ENCODE results near the gene PLD3. TPM values are rescaled to one million over a fixed set of nuclear protein-coding genes. Genes with fewer than 3 reads are reported as not detected.

The PLD3 gene
- total and polyA plus RNA-seq, 3 experiments from 2014 or later, result 48.2 to 73.6 (median 53.0) TPM

DNA sequence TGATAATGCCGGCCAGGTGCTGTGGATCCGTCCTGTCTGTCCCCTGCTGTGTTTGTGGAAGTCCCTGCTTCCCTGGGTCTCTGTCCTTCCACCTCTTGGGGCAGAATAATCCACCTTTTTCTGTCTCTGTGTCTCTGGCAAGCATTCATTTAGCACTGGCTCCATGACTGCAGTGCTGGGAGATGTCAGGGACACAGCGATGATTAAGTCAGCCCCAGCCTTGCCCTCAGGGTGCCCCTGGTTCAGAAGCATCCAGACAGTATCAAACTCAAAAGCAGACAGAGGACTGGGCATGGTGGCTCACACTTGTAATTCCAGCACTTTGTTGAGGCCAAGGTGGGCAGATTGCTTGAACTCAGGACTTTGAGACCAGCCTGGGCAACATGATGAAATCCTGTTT is 40.0 kb downstream of the PLD3 start:
- DNase-seq, result no peak
- no peaks in the 10 kb centered on the region for H3K4me1 Mint-ChIP-seq
- H3K9me3 ChIP-seq (ENCODE audit: low read length), result no peaks in the 10 kb centered on the region
- H3K27me3 ChIP-seq (ENCODE audit: insufficient read depth, low read length, poor library complexity, severe bottlenecking), result no peaks in the 10 kb centered on the region
- no peak overlapping the region for H3K4me3 Mint-ChIP-seq
- POLR2A ChIA-PET, result no interaction called here
- peaks cover 0 to 7% of the 10 kb centered on the region in 2 donors for H3K27me3 Mint-ChIP-seq
- no peaks in the 10 kb centered on the region for H3K9me3 Mint-ChIP-seq
- H3K36me3 ChIP-seq (ENCODE audit: insufficient read depth, low read length), result no peaks in the 10 kb centered on the region
- no peaks in the 10 kb centered on the region for H3K36me3 Mint-ChIP-seq
- H3K4me3 ChIP-seq (ENCODE audit: low read length), result no peak overlapping the region
- H3K27ac Mint-ChIP-seq, result no peak overlapping the region
- no peaks in the 10 kb centered on the region for H3K4me1 ChIP-seq (ENCODE audit: insufficient read depth, low read length)
- H3K27ac ChIP-seq (ENCODE audit: low read depth, low read length), result no peak overlapping the region
- CTCF ChIA-PET, result no interaction called here

DNA sequence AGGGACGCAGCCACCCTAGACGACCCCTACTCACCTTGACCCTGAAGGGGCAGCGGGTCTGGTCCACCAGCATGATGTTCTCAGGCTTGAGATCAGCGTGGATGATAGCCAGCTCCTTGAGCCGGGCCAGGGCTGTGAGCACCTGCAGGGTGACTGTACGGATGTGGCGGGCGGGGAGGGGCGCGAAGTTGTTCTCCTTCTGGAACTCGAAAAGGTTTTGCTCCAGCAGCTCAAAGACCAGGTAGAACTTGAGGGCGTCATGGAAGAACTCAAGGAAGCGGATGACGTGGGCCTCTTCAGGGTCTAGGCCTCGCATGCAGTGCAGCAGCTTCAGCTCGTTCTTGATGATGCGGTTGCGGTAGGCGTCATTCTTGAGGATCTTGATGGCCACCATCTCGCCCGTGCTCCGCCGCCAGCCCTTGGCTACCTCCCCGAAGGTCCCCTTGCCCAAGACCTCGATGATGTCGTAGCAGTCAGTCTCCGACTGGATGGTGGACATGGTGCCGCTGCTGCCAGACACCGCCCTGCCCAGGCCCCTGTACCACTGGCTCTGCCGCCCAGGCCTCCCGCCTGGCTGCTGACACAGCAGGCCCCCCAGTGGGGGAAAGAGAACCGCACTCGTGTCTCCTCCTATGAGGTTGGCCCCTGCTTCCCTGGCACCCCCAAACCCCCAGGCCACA is 41.0 kb downstream of the PLD3 start:
- Mint-ChIP-seq H3K36me3 (no peaks in the 10 kb centered on the region), H3K27ac (no peak overlapping the region), H3K4me1 (no peaks in the 10 kb centered on the region), H3K9me3 (no peaks in the 10 kb centered on the region), H3K4me3 (no peak overlapping the region), H3K27me3 (peaks cover 0 to 6% of the 10 kb centered on the region in 2 donors)
- no peak for DNase-seq
- Histone ChIP-seq H3K4me1 (ENCODE audit: insufficient read depth, low read length) (no peaks in the 10 kb centered on the region), H3K27me3 (ENCODE audit: insufficient read depth, low read length, poor library complexity, severe bottlenecking) (no peaks in the 10 kb centered on the region), H3K4me3 (ENCODE audit: low read length) (no peak overlapping the region), H3K36me3 (ENCODE audit: insufficient read depth, low read length) (no peaks in the 10 kb centered on the region), H3K9me3 (ENCODE audit: low read length) (no peaks in the 10 kb centered on the region), H3K27ac (ENCODE audit: low read depth, low read length) (no peak overlapping the region)
- POLR2A ChIA-PET, result no interaction called here
- CTCF ChIA-PET, result interaction anchor here (0.8 kb wide), 1 partner anchor 84 kb away, joined by 3 read pairs; no protein-coding TSS in a partner anchor

DNA sequence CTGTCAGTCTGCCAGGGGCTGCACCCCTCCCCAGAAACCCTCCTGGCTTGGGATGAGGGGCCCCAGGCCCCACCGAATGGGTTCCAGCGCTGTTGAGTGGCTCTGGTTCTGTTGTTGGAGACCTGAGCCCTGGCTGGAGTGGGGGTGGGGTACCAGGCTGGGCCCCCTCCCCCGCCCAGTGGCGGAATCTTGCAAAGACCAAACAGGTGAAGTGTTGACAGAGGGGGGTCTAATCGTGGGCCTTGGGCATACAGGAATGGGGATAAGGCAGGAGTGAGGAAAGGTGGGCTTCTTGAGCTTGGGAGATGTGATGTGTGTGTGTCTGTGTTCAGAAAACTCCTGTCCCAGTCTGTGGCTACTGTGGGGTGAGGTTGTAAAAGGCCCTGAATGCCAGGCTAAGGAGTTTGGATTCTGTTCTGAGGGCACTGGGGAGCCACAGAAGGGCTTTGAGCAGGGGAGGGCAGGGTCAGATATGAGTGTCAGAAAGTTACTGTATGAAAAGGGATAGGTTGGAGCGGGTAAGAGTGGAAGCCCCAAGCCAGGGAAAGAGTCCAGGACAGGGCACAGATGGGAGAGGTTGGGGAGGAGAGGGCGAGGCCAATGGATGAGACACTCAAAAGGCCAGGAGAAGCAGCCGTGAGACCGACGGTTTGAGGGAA is 41.7 kb downstream of the PLD3 start, which contains the start of gene HIPK4:
TSS of gene HIPK4 (minus strand) at position 98 of the 659 bp plus-strand sequence. CDS start 279 bp downstream, outside the sequence.
- Mint-ChIP-seq H3K4me3 (no peak within 1 kb of the TSS), H3K9me3 (no peaks in the 10 kb centered on the region), H3K27me3 (peaks cover 0 to 4% of the 10 kb centered on the region in 2 donors), H3K36me3 (no peaks in the 10 kb centered on the region), H3K4me1 (no peaks in the 10 kb centered on the region), H3K27ac (peak within 1 kb of the TSS in 1 of 8 donors; percentile 81)
- Histone ChIP-seq H3K4me3 (ENCODE audit: low read length) (no peak within 1 kb of the TSS), H3K9me3 (ENCODE audit: low read length) (no peaks in the 10 kb centered on the region), H3K27me3 (ENCODE audit: insufficient read depth, low read length, poor library complexity, severe bottlenecking) (no peaks in the 10 kb centered on the region), H3K27ac (ENCODE audit: low read depth, low read length) (no peak within 1 kb of the TSS), H3K4me1 (ENCODE audit: insufficient read depth, low read length) (no peaks in the 10 kb centered on the region), H3K36me3 (ENCODE audit: insufficient read depth, low read length) (no peaks in the 10 kb centered on the region)
- ChIA-PET POLR2A (no interaction called here), CTCF (no interaction called here)
- DNase-seq, result no peak

DNA sequence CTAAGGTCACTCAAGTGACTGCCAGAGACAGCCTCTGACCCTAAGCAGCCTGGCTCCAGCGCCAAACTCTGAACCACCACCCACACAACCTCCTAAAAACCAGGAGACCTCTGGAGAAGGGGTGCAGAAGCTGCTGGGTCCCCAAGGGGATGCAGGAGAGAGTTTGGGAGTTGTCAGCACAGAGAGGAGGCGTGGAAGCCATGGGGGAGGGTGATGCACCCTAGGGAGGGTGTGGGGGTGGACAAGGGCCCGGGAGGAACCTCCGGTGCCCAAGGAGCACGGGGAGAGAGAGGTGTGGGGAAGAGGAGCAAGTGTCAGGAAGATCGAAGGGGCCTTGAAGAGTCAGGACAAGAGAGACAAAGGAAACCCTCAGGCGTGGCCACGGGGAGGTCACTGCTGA is 43.6 kb downstream of the PLD3 start:
- no peaks in the 10 kb centered on the region for H3K4me1 Mint-ChIP-seq
- H3K27me3 Mint-ChIP-seq, result peaks cover 0 to 3% of the 10 kb centered on the region in 2 donors
- H3K9me3 Mint-ChIP-seq, result no peaks in the 10 kb centered on the region
- H3K4me3 ChIP-seq (ENCODE audit: low read length), result no peak overlapping the region
- no peak for DNase-seq
- no peak overlapping the region for H3K4me3 Mint-ChIP-seq
- no peak overlapping the region for H3K27ac ChIP-seq (ENCODE audit: low read depth, low read length)
- no peaks in the 10 kb centered on the region for H3K36me3 ChIP-seq (ENCODE audit: insufficient read depth, low read length)
- H3K9me3 ChIP-seq (ENCODE audit: low read length), result no peaks in the 10 kb centered on the region
- peak overlapping the region in 2 of 8 donors; percentile 30 to 73 for H3K27ac Mint-ChIP-seq
- no peaks in the 10 kb centered on the region for H3K4me1 ChIP-seq (ENCODE audit: insufficient read depth, low read length)
- ChIA-PET POLR2A (no interaction called here), CTCF (no interaction called here)
- no peaks in the 10 kb centered on the region for H3K36me3 Mint-ChIP-seq
- no peaks in the 10 kb centered on the region for H3K27me3 ChIP-seq (ENCODE audit: insufficient read depth, low read length, poor library complexity, severe bottlenecking)

DNA sequence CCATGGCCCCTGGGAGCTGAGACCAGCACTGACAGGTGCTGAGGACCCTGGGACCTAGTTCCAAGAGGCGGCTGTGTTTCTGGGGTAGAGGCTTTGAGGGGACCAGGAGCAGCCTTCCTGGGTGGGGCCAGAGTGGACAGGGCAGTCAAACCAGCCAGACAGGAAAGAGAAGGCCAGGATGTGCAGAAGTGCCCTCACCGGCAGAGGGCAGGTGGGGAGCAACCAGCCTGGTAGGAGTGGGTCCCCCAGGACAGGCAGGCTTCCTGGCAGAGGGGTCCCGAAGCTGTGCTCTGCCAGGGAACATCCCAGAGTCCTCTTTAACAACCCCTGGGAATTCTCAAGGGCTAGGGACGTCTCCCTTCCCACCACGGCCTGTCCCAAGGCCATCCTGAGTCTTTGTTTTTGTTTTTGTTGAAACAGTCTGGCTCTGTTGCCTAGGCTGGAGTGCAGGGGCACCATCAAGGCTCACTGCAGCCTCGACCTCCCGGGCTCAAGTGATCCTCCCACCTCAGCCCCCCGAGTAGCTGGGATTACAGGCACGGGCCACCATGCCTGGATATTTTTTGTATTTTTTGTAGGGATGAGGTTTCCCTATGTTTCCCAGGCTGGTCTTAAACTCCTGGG is 44.5 kb downstream of the PLD3 start:
- no peaks in the 10 kb centered on the region for H3K36me3 ChIP-seq (ENCODE audit: insufficient read depth, low read length)
- no peak overlapping the region for H3K27ac ChIP-seq (ENCODE audit: low read depth, low read length)
- Mint-ChIP-seq H3K4me3 (no peak overlapping the region), H3K9me3 (no peaks in the 10 kb centered on the region), H3K27ac (no peak overlapping the region), H3K27me3 (peaks cover 0 to 3% of the 10 kb centered on the region in 2 donors), H3K4me1 (no peaks in the 10 kb centered on the region), H3K36me3 (no peaks in the 10 kb centered on the region)
- no peaks in the 10 kb centered on the region for H3K27me3 ChIP-seq (ENCODE audit: insufficient read depth, low read length, poor library complexity, severe bottlenecking)
- no peak overlapping the region for H3K4me3 ChIP-seq (ENCODE audit: low read length)
- no peaks in the 10 kb centered on the region for H3K4me1 ChIP-seq (ENCODE audit: insufficient read depth, low read length)
- ChIA-PET POLR2A (no interaction called here), CTCF (no interaction called here)
- DNase-seq, result no peak
- H3K9me3 ChIP-seq (ENCODE audit: low read length), result no peaks in the 10 kb centered on the region

DNA sequence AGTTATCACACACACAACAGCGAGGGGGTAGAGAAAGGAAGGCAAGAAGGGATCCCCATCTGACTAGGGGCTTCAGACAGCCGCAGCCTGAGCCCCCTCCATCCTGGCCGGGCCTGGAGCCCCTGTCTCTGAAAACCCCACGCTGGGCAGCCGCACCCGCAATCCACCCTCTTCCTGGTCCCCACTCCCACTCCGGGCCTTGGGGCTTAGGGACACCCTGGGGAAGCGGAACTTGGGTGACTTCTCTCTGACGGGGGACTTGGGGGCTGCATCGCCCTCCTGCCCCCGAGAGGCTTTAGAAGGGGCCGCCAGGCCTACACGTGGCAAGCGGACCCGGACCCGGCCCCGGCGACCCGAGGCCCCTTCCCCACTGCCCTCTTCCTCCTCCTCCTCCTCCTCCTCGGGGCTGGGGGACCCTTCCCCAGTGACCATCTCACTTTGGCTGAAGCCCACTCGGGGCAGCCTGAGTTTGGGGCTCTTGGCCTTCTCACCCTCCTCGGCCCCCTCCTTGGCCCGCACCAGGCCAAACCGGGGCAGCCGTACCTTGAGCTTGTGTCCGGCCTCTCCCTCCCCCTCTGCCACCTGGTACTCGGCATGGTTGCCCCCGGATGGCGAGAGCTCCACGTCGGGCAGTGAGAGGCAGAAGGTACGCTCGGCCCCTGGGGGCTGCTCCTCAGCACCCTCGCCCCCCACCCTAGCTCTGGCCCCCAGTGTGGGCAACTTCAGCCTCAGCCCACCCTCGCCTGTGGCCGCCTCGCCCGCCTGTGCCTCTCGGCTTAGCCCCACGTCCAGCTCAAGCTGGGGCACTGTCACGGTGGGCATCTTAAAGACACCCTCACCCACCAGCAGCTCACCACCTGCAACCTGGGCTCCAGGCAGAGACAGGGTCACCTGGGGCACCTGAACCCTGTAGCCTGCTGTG is 45.7 kb downstream of the PLD3 start:
- no peak for DNase-seq
- Mint-ChIP-seq H3K27me3 (peaks cover 3% of the 10 kb centered on the region in 2 donors), H3K27ac (no peak overlapping the region), H3K9me3 (no peaks in the 10 kb centered on the region), H3K36me3 (no peaks in the 10 kb centered on the region), H3K4me1 (peaks cover 3 to 5% (median 3%) of the 10 kb centered on the region in 3 donors), H3K4me3 (no peak overlapping the region)
- ChIA-PET POLR2A (no interaction called here), CTCF (interaction anchor here (1.9 kb wide), 1 partner anchor 71 kb away, joined by 4 read pairs; the partner anchor contains the start of gene BLVRB)
- Histone ChIP-seq H3K27me3 (ENCODE audit: insufficient read depth, low read length, poor library complexity, severe bottlenecking) (no peaks in the 10 kb centered on the region), H3K36me3 (ENCODE audit: insufficient read depth, low read length) (no peaks in the 10 kb centered on the region), H3K9me3 (ENCODE audit: low read length) (no peaks in the 10 kb centered on the region), H3K4me1 (ENCODE audit: insufficient read depth, low read length) (no peaks in the 10 kb centered on the region), H3K27ac (ENCODE audit: low read depth, low read length) (no peak overlapping the region), H3K4me3 (ENCODE audit: low read length) (no peak overlapping the region)

DNA sequence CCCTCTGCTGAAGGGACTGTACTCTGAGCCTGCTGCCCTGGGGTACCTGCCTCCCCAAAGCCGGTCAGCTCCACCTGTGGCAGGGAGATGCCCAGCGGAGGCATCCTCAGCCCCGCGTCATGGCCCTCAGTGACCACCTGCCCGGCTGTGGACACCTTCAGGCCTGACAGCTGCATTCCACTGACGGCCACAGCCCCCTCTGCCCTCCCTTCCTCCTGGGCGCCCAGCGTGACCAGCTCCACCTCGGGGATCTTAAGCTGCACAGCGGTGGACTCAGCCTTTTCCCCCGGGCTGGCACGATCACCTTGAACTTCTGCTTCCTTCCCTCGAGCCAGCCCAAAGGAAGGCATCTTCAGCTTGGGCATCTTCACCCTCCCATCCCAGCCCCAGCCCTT is 46.3 kb downstream of the PLD3 start:
- no peak for DNase-seq
- POLR2A ChIA-PET, result no interaction called here
- Histone ChIP-seq H3K36me3 (ENCODE audit: insufficient read depth, low read length) (no peaks in the 10 kb centered on the region), H3K4me3 (ENCODE audit: low read length) (no peak overlapping the region), H3K9me3 (ENCODE audit: low read length) (no peaks in the 10 kb centered on the region), H3K27me3 (ENCODE audit: insufficient read depth, low read length, poor library complexity, severe bottlenecking) (no peaks in the 10 kb centered on the region), H3K4me1 (ENCODE audit: insufficient read depth, low read length) (no peaks in the 10 kb centered on the region), H3K27ac (ENCODE audit: low read depth, low read length) (no peak overlapping the region)
- no peak overlapping the region for H3K4me3 Mint-ChIP-seq
- peaks cover 5 to 10% (median 6%) of the 10 kb centered on the region in 3 donors for H3K4me1 Mint-ChIP-seq
- CTCF ChIA-PET, result interaction anchor here (1.9 kb wide), 1 partner anchor 70 kb away, joined by 4 read pairs; the partner anchor contains the start of gene BLVRB
- H3K9me3 Mint-ChIP-seq, result no peaks in the 10 kb centered on the region
- no peak overlapping the region for H3K27ac Mint-ChIP-seq
- peaks cover 4 to 5% of the 10 kb centered on the region in 2 donors for H3K27me3 Mint-ChIP-seq
- H3K36me3 Mint-ChIP-seq, result no peaks in the 10 kb centered on the region

Measured in CD8-positive, alpha-beta memory T cell (primary cell).